ENCODE measurements around the gene EFS.

The EFS gene

GRCh38 chr14:23379366-23380196 lies 14.6 kb upstream of the EFS start:
- no peak overlapping the region for H3K4me3 ChIP-seq
- no peaks in the 10 kb centered on the region for H3K4me1 ChIP-seq
- no peaks in the 10 kb centered on the region for H3K36me3 ChIP-seq (replicated peaks)
- in situ Hi-C loops (cut with MboI; ENCODE audit: low sequenced_read_pairs), result no loop called here
- peak; percentile 8 to 72 for DNase-seq (ENCODE audit: low spot score in 2 of 2)
- peaks cover 13% of the 10 kb centered on the region; the same call in 1 of the 2 replicates for H3K27me3 ChIP-seq (ENCODE audit: low read depth)
- no peaks in the 10 kb centered on the region for H3K9me3 ChIP-seq

- peaks cover 12% of the 10 kb centered on the region for H3K27me3 ChIP-seq (ENCODE audit: low read depth)
- H3K4me1 ChIP-seq, result no peaks in the 10 kb centered on the region
- in situ Hi-C loops (cut with MboI; ENCODE audit: low sequenced_read_pairs), result no loop called here
- no peaks in the 10 kb centered on the region for H3K36me3 ChIP-seq (replicated peaks)
- no peaks in the 10 kb centered on the region for H3K9me3 ChIP-seq
- no peak for DNase-seq (ENCODE audit: low spot score in 2 of 2)
- no peak overlapping the region for H3K4me3 ChIP-seq
Measured at GRCh38 chr14:23378612-23379220, 13.7 kb upstream of the EFS start.

- in situ Hi-C loops (cut with MboI; ENCODE audit: low sequenced_read_pairs), result no loop called here
Measured at GRCh38 chr14:23377573-23378563, 12.9 kb upstream of the EFS start.

DNA sequence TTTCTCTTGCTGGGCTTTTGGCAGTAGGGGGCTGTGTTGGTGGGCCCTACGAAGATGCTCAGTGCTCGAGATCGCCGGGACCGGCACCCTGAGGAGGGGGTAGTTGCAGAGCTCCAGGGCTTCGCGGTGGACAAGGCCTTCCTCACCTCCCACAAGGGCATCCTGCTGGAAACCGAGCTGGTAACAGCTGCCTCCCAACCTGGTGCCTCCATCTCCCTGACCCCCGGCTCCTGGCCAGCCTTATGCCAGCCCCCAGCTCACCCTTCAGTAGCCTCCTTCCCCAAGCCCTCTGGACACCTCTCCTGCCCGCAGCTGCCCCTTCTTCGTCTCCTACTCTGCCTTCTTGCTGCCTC lies 12.2 kb upstream of the EFS start:
- no peak for DNase-seq (ENCODE audit: low spot score in 2 of 2)
- no peaks in the 10 kb centered on the region for H3K9me3 ChIP-seq
- no peak overlapping the region for H3K4me3 ChIP-seq
- no peaks in the 10 kb centered on the region for H3K4me1 ChIP-seq
- peaks cover 8% of the 10 kb centered on the region; the same call in 1 of the 2 replicates for H3K27me3 ChIP-seq (ENCODE audit: low read depth)
- H3K36me3 ChIP-seq (replicated peaks), result no peaks in the 10 kb centered on the region
- in situ Hi-C loops (cut with MboI; ENCODE audit: low sequenced_read_pairs), result no loop called here

More at GRCh38 chr14:23377573-23378563, 12.9 kb upstream of the EFS start:
- Histone ChIP-seq H3K27me3 (ENCODE audit: low read depth) (peaks cover 8% of the 10 kb centered on the region; the same call in 1 of the 2 replicates), H3K9me3 (no peaks in the 10 kb centered on the region), H3K4me3 (no peak overlapping the region), H3K36me3 (replicated peaks) (no peaks in the 10 kb centered on the region), H3K4me1 (no peaks in the 10 kb centered on the region)
- DNase-seq (ENCODE audit: low spot score in 2 of 2), result no peak

DNA sequence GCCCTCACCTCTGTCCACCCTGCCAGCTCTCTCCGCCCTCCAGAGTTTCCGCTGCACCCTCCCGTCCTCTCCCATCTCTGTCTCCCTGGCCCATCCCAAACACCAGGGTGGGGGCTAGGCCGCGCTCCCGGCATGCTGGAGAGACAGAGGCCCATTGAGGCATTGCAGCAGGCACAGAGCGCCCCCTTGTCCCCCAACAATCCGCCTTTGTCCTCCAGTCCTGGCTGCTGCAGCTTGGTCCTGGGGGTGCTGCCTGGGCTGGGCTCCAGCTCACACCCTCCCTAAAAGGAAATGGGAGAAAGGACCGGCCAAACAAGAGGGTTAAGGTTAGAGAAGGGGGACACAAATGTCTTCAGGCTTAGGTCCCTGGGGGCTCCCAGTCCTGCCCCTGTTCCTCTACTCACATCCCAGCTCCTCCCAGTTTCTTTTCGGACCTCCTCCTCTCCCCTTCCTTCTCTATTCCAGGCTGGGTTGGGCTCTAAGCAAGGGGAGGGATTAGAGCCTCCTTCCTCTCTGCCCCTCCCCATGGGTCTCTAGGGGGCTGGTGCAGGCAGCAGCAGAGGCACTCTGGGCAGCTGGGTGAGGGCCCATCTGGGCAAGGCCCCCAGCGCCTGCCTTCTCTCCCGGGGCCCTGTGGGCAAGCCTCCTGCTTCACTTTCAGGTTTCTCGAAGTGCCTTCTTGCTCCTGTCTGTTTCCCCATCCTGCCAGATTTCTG lies 11.7 kb upstream of the EFS start, which contains the start of gene CMTM5:
CMTM5 (plus strand) TSS at position 565 of the 716 bp plus-strand sequence. CDS start 206 bp downstream, outside the sequence.
- Histone ChIP-seq H3K4me3 (no peak within 1 kb of the TSS), H3K4me1 (no peaks in the 10 kb centered on the region)
- in situ Hi-C loops (cut with MboI; ENCODE audit: low sequenced_read_pairs), result no loop called here

DNA sequence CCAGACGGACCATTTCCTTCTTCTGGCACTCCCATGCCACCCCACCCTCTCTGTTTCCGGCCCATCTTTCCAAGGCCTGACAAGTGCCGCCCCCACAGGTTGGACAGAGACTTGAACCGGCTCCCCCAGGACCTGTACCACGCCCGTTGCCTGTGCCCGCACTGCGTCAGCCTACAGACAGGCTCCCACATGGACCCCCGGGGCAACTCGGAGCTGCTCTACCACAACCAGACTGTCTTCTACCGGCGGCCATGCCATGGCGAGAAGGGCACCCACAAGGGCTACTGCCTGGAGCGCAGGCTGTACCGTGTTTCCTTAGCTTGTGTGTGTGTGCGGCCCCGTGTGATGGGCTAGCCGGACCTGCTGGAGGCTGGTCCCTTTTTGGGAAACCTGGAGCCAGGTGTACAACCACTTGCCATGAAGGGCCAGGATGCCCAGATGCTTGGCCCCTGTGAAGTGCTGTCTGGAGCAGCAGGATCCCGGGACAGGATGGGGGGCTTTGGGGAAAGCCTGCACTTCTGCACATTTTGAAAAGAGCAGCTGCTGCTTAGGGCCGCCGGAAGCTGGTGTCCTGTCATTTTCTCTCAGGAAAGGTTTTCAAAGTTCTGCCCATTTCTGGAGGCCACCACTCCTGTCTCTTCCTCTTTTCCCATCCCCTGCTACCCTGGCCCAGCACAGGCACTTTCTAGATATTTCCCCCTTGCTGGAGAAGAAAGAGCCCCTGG lies 10.7 kb upstream of the EFS start:
- no peak for DNase-seq (ENCODE audit: low spot score in 2 of 2)
- Histone ChIP-seq H3K36me3 (replicated peaks) (no peaks in the 10 kb centered on the region), H3K27me3 (ENCODE audit: low read depth) (peaks cover 12% of the 10 kb centered on the region), H3K9me3 (no peaks in the 10 kb centered on the region), H3K4me3 (no peak overlapping the region), H3K4me1 (no peaks in the 10 kb centered on the region)
- in situ Hi-C loops (cut with MboI; ENCODE audit: low sequenced_read_pairs), result no loop called here

More for the DNA sequence above, 11.7 kb upstream of the EFS start, which contains the start of gene CMTM5:
- Histone ChIP-seq H3K27me3 (ENCODE audit: low read depth) (peaks cover 8% of the 10 kb centered on the region; the same call in 1 of the 2 replicates), H3K9me3 (no peaks in the 10 kb centered on the region), H3K36me3 (replicated peaks) (no peaks in the 10 kb centered on the region)
- peak in 1 of 2 experiments; percentile 13 for DNase-seq (ENCODE audit: low spot score in 2 of 2)

- in situ Hi-C loops (cut with MboI; ENCODE audit: low sequenced_read_pairs), result no loop called here
- no peaks in the 10 kb centered on the region for H3K9me3 ChIP-seq
Measured at GRCh38 chr14:23373041-23373440, 8.1 kb upstream of the EFS start.

DNA sequence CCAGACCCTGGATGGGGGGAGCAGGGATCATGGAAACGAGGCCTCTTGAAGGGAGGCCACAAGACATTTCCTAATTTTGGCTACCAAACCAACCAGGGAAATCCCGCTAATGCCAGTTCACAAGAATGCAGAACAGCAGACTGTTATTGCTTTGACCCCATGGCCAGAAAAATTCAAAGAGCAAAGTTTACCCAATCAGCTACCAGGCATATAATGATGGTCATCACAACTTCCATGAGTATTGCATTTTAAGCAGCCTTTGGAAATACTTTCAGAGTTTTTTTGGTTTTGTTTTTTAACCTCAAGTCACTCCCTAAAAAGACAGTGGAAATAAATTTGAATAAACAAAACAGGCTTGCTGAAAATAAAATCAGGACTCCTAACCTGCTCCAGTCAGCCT lies 7.5 kb upstream of the EFS start, which contains the start of gene IL25:
IL25 (plus strand) TSS at position 301 of the 400 bp plus-strand sequence.
- no peaks in the 10 kb centered on the region for H3K36me3 ChIP-seq (replicated peaks)
- in situ Hi-C loops (cut with MboI; ENCODE audit: low sequenced_read_pairs), result no loop called here
- H3K4me1 ChIP-seq, result no peaks in the 10 kb centered on the region
- H3K9me3 ChIP-seq, result no peaks in the 10 kb centered on the region
- H3K4me3 ChIP-seq, result no peak within 1 kb of the TSS
- H3K27me3 ChIP-seq (ENCODE audit: low read depth), result peaks cover 4% of the 10 kb centered on the region
- DNase-seq (ENCODE audit: low spot score in 2 of 2), result no peak

More at GRCh38 chr14:23373041-23373440, 8.1 kb upstream of the EFS start:
- Histone ChIP-seq H3K4me3 (no peak overlapping the region), H3K27me3 (ENCODE audit: low read depth) (peaks cover 4% of the 10 kb centered on the region), H3K36me3 (replicated peaks) (no peaks in the 10 kb centered on the region), H3K4me1 (no peaks in the 10 kb centered on the region)
- DNase-seq (ENCODE audit: low spot score in 2 of 2), result no peak

DNA sequence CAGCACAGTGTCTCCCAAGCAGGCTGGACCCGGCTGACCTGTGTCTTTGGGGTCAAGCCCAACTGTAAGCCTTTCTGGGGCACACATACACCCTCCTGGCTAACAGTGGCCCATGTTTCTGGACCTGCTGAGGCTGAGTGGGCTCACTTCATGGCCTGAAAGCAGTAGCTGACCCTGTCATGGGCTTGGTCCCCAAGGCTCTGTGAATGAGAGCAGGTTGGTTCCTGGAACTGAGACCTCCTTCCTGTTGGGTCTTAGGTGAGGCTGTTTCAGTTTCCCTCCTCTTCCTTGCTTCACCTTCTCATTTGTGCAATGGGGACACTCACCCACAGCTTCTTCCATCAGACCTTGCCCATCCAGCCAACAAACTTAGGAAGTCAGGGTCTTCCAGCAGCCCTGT lies 6.9 kb upstream of the EFS start:
- in situ Hi-C loops (cut with MboI; ENCODE audit: low sequenced_read_pairs), result no loop called here
- no peaks in the 10 kb centered on the region for H3K36me3 ChIP-seq (replicated peaks)
- no peak for DNase-seq (ENCODE audit: low spot score in 2 of 2)
- no peaks in the 10 kb centered on the region for H3K4me1 ChIP-seq
- no peak overlapping the region for H3K4me3 ChIP-seq
- no peaks in the 10 kb centered on the region for H3K9me3 ChIP-seq
- peaks cover 9% of the 10 kb centered on the region for H3K27me3 ChIP-seq (ENCODE audit: low read depth)

DNA sequence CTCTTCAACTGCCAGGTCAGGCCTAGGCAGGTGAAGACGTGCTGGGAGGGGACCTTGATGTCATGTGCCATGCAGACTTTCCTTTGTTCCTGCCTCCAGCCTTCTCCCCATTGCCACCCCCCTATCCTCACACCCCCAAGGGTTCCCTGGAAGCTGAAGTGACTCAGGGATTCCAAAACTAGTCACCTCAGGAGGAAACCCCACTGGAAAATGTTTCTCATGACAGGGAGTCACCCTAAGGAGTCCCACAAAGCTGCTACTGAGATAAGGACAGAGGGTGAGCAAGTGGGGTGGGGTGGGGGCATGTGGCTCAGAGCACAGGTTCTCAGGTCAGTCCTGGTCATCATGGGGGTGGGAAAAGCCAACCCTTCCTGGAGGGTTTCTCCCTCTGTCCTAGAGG lies 5.2 kb upstream of the EFS start:
- in situ Hi-C loops (cut with MboI; ENCODE audit: low sequenced_read_pairs), result no loop called here
- H3K27me3 ChIP-seq (ENCODE audit: low read depth), result peaks cover 22% of the 10 kb centered on the region

DNA sequence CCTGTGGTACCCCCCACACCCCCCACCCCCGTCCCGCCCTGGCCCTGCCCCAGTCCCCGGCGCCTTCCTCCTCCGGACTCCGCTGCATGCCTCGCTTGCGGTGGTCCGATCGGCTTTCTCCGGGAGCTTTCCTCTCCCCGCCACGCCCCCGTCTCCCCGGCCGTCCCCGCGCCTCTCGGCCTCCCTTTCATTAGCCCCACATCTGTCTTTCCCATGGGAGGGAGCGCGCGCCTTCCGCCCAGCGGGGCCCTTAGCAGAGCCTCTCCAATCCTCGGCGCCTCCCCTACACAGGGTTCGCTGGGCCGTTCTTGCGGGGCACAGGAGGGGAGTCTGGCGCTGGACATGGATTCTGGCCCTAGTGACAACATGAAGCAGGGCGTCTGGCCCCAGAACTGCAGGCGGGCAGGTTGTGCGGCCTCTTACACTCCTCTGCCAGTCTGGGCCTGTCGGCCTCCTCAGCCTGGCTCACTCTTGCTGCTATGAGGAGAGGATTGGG lies 1.5 kb upstream of the EFS start:
- Histone ChIP-seq H3K4me1 (no peaks in the 10 kb centered on the region), H3K4me3 (no peak overlapping the region), H3K27me3 (ENCODE audit: low read depth) (peaks cover 36% of the 10 kb centered on the region), H3K36me3 (replicated peaks) (no peaks in the 10 kb centered on the region), H3K9me3 (no peaks in the 10 kb centered on the region)
- peak in 1 of 2 experiments; percentile 14 for DNase-seq (ENCODE audit: low spot score in 2 of 2)
- in situ Hi-C loops (cut with MboI; ENCODE audit: low sequenced_read_pairs), result no loop called here

More for the DNA sequence above, 5.2 kb upstream of the EFS start:
- Histone ChIP-seq H3K9me3 (no peaks in the 10 kb centered on the region), H3K4me3 (no peak overlapping the region), H3K36me3 (replicated peaks) (no peaks in the 10 kb centered on the region), H3K4me1 (no peaks in the 10 kb centered on the region)
- no peak for DNase-seq (ENCODE audit: low spot score in 2 of 2)

DNA sequence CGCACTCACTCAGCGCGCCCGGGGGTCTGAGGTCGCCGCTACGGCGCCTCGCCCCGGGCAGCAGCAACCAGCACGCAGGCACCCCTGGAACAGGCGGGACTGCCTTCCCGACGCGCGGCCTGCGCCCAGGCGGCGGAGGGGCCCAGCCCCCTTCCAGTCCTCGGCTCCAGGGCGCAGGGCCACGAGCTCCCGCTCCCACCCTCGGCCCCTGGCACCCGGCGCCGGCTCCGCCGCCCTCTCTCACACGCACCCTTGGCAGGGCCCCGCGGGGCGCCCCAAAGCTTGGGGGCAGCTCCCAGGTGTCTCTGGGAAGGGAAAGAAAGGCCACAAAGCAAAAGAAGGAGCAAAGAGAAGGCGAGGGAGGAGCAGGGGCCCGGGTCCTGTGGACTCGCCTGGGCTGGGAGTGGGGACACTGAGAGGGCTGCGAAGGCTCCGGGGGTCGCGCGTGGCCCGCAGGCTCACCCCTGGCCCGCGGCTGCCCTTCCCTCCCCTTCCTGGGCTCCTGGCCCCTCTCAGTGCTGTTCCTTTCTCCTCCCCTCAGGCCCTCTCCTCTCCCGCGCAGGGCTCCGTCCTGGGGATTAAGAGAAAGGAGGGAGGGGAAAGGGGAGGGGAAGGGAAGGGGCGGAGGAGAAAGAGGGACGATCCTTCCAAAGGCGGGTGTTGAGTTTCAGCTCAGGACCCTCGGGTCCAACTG lies 907 bp upstream of the EFS start:
- Histone ChIP-seq H3K27me3 (ENCODE audit: low read depth) (peaks cover 32% of the 10 kb centered on the region), H3K36me3 (replicated peaks) (no peaks in the 10 kb centered on the region), H3K4me1 (no peaks in the 10 kb centered on the region), H3K4me3 (no peak overlapping the region), H3K9me3 (no peaks in the 10 kb centered on the region)
- in situ Hi-C loops (cut with MboI; ENCODE audit: low sequenced_read_pairs), result no loop called here
- peak in 1 of 2 experiments; percentile 25 for DNase-seq (ENCODE audit: low spot score in 2 of 2)

Data from HAP-1 (cell line).